Motor neuron (in vitro differentiated cells): Measurements from ENCODE around the gene SLF2. TPM values are rescaled to one million over a fixed set of nuclear protein-coding genes. Genes with fewer than 3 reads are reported as not detected.
"Not testable (repeated sequence)": the region's sequence is repeated elsewhere in the genome, so short reads cannot be mapped to it uniquely, and the experiment has no call there.

Experiments
- ATAC-seq, 8 experiments: fragments of 200-7000 bp; cut with Tn5 transposase; replicated peaks in 6 of 8; 2 replicates each; pipeline ENCODE4 v1.8.0; 2021; ENCODE audit warnings: mild to moderate bottlenecking in 8 of 8, moderate library complexity in 8 of 8
- H3K27ac ChIP-seq, 2 donors: fragments of 250-450 bp; sonication (Bioruptor Pico); 2 replicates each; pipeline ENCODE4 v1.9.0; 2021; ENCODE audit warnings: antibody characterized with exemption in 2 of 2, mild to moderate bottlenecking in 2 of 2, moderate library complexity in 1 of 2
- H3K4me1 ChIP-seq, 2 donors: fragments of 250-450 bp; sonication (Bioruptor Pico); replicated peaks in 1 of 2; 2 replicates each; pipeline ENCODE4 v1.6.1; 2021; ENCODE audit warnings: antibody characterized with exemption in 2 of 2, mild to moderate bottlenecking in 2 of 2, moderate library complexity in 1 of 2
- H3K4me3 ChIP-seq, 5 donors: fragments of 250-450 bp; sonication (Bioruptor Pico); 2 replicates each; pipeline ENCODE4 v1.9.0; 2021; ENCODE audit warnings: antibody characterized with exemption in 5 of 5, mild to moderate bottlenecking in 5 of 5, moderate library complexity in 4 of 5
- WGBS, 10 experiments: fragments of 450-650 bp; shearing (Covaris generic); methylation state at CpG; one replicate each; pipeline ENCODE4 v1.0.0; 2022; 5-methylcytosine and 5-hydroxymethylcytosine counted together
- in situ Hi-C, 9 experiments: fragments of 400-800 bp; cut with MboI; loops; one replicate each; pipeline ENCODE4 v1.15.0; 2021; ENCODE audit warnings: low sequenced_read_pairs in 9 of 9, low pct_unique_long_range_greater_than_20kb in 2 of 9; ENCODE audit not compliant: unreplicated experiment in 9 of 9
- total RNA-seq, 8 experiments: library from RNA; unstranded; fragments of 300-600 nt; gene quantifications; 2 replicates each; pipeline versions ENCODE4 v1.2.3 to v1.2.4, GENCODE V29; 2022

The SLF2 gene
- total RNA-seq, 8 experiments from 2014 or later = 18.9 to 42.7 (median 31.5) TPM

GRCh38 chr10:100972115-100972903 lies 59.5 kb downstream of the SLF2 start:
- peaks cover 5 to 11% of the 10 kb centered on the region in 2 donors for H3K4me1 ChIP-seq
- WGBS, 10 experiments = 24 to 84% (median 50%) methylated on average over 1 to 5 of the region's 13 CpGs; no CpG with 5 or more reads in 2 of the 10 experiments
- H3K4me3 ChIP-seq = no peak overlapping the region
- no peak overlapping the region for H3K27ac ChIP-seq
- ATAC-seq = no peak
- in situ Hi-C loops = no loop called here

- peaks cover 5 to 11% of the 10 kb centered on the region in 2 donors for H3K4me1 ChIP-seq
- 81 to 100% (median 94%) methylated on average over 2 to 3 of the region's 6 CpGs; no CpG with 5 or more reads in 7 of the 10 experiments for WGBS, 10 experiments
- in situ Hi-C loops = no loop called here
- no peak for ATAC-seq
- H3K27ac ChIP-seq = no peak overlapping the region
- H3K4me3 ChIP-seq = no peak overlapping the region
These were observed 60.3 kb downstream of the SLF2 start for GRCh38 chr10:100972904-100973535.

- WGBS, 10 experiments = 20 to 87% (median 77%) methylated on average over 1 to 8 of the region's 8 CpGs; no CpG with 5 or more reads in 3 of the 10 experiments
- in situ Hi-C loops, H3K27ac ChIP-seq, H3K4me3 ChIP-seq, ATAC-seq, H3K4me1 ChIP-seq: not testable (repeated sequence)
These were observed 62.6 kb downstream of the SLF2 start for GRCh38 chr10:100975397-100975796.

- in situ Hi-C loops = no loop called here
- Histone ChIP-seq H3K4me3 (no peak overlapping the region), H3K4me1 (no peaks in the 10 kb centered on the region), H3K27ac (no peak overlapping the region)
- WGBS, 10 experiments = 43 to 100% (median 78%) methylated on average over 1 to 3 of the region's 3 CpGs; no CpG with 5 or more reads in 2 of the 10 experiments
- ATAC-seq = no peak
These were observed 64.1 kb downstream of the SLF2 start for GRCh38 chr10:100976906-100977305.

- in situ Hi-C loops = no loop called here
These were observed 64.7 kb downstream of the SLF2 start for GRCh38 chr10:100977436-100977835.

GRCh38 chr10:100978121-100978900 lies 65.5 kb downstream of the SLF2 start:
- no peak overlapping the region for H3K4me3 ChIP-seq
- no peaks in the 10 kb centered on the region for H3K4me1 ChIP-seq
- in situ Hi-C loops = no loop called here
- no peak overlapping the region for H3K27ac ChIP-seq
- no peak for ATAC-seq
- 80 to 100% (median 91%) methylated on average over 1 to 9 of the region's 13 CpGs; no CpG with 5 or more reads in 2 of the 10 experiments for WGBS, 10 experiments

More at GRCh38 chr10:100977436-100977835, 64.7 kb downstream of the SLF2 start:
- no peak for ATAC-seq
- H3K27ac ChIP-seq = no peak overlapping the region
- 0 to 100% (median 59%) methylated on average over 1 to 5 of the region's 6 CpGs; no CpG with 5 or more reads in 4 of the 10 experiments for WGBS, 10 experiments
- no peaks in the 10 kb centered on the region for H3K4me1 ChIP-seq
- H3K4me3 ChIP-seq = no peak overlapping the region

- WGBS, 10 experiments = 20 to 90% (median 78%) methylated on average over 1 to 9 of the region's 10 CpGs; no CpG with 5 or more reads in 6 of the 10 experiments
- Histone ChIP-seq H3K4me3 (no peak overlapping the region), H3K27ac (no peak overlapping the region), H3K4me1 (no peaks in the 10 kb centered on the region)
- in situ Hi-C loops = no loop called here
- ATAC-seq = no peak
These were observed 66.1 kb downstream of the SLF2 start for GRCh38 chr10:100978901-100979195.

- Histone ChIP-seq H3K4me3 (no peak overlapping the region), H3K27ac (no peak overlapping the region), H3K4me1 (no peaks in the 10 kb centered on the region)
- 77 to 100% (median 100%) methylated on average over 1 to 10 of the region's 16 CpGs; no CpG with 5 or more reads in 5 of the 10 experiments for WGBS, 10 experiments
- in situ Hi-C loops = no loop called here
- ATAC-seq = peak in 1 of 8 experiments; percentile 12
These were observed 67.1 kb downstream of the SLF2 start for GRCh38 chr10:100979791-100980272.

GRCh38 chr10:100980311-100980710 lies 67.5 kb downstream of the SLF2 start:
- no peak for ATAC-seq
- H3K4me1 ChIP-seq = no peaks in the 10 kb centered on the region
- 50 to 100% (median 100%) methylated on average over 1 to 2 of the region's 2 CpGs; no CpG with 5 or more reads in 5 of the 10 experiments for WGBS, 10 experiments
- no peak overlapping the region for H3K4me3 ChIP-seq
- in situ Hi-C loops = no loop called here
- no peak overlapping the region for H3K27ac ChIP-seq

- H3K4me3 ChIP-seq = no peak overlapping the region
- H3K27ac ChIP-seq = no peak overlapping the region
- ATAC-seq = no peak
- no peaks in the 10 kb centered on the region for H3K4me1 ChIP-seq
- in situ Hi-C loops = no loop called here
- 96 to 100% methylated on average over 3 to 4 of the region's 7 CpGs; no CpG with 5 or more reads in 8 of the 10 experiments for WGBS, 10 experiments
These were observed 67.9 kb downstream of the SLF2 start for GRCh38 chr10:100980711-100981110.

- Histone ChIP-seq H3K4me3 (no peak overlapping the region), H3K4me1 (peaks cover 2 to 5% of the 10 kb centered on the region in 2 donors), H3K27ac (no peak overlapping the region)
- ATAC-seq = no peak
- WGBS, 10 experiments = 67 to 100% (median 83%) methylated on average over 1 to 5 of the region's 5 CpGs; no CpG with 5 or more reads in 3 of the 10 experiments
- in situ Hi-C loops = no loop called here
These were observed 68.5 kb downstream of the SLF2 start for GRCh38 chr10:100981178-100981772.

GRCh38 chr10:100982916-100983830 lies 70.4 kb downstream of the SLF2 start:
- in situ Hi-C loops = no loop called here
- H3K4me3 ChIP-seq = no peak overlapping the region
- H3K27ac ChIP-seq = no peak overlapping the region
- peaks cover 9 to 11% of the 10 kb centered on the region in 2 donors for H3K4me1 ChIP-seq
- no peak for ATAC-seq
- WGBS, 10 experiments = 70 to 100% (median 85%) methylated on average over 1 to 6 of the region's 24 CpGs; no CpG with 5 or more reads in 3 of the 10 experiments
